Left forelimb (tissue), 1 donor: ENCODE data around the gene MYO9B.
"Not testable (repeated sequence)": the region's sequence is repeated elsewhere in the genome, so short reads cannot be mapped to it uniquely, and the experiment has no call there.

ENCODE experiments used
- DNase-seq: peaks from one replicate; pipeline ENCODE4 v3.0.0-alpha.2; 2018; ENCODE audit warnings: low spot score

The MYO9B gene

DNA sequence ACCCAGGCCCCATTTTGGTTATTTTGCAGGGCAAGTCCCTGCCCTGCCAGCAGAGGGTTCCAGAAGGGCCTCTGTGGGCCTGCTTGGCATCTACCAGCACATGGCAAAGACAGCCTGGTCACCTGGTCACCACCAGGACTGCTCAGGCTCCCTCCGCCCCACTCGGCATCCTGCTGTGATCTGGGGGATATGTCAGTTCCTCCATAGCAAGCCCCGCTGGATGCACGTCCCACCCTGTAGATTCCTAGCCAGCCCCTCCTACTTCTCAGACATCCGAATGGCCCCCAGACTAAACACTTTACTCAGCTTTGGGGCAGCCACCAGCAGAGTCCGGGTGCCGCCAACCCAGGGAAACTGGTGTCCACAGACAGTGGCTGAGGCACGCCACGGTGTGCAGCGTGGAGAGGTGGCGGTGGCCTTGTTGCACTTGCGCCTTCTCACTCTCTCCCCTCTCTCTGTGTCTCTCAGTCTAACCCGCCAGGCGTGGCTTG, 107.7 kb downstream of the MYO9B start:
- DNase-seq, result no peak

DNA sequence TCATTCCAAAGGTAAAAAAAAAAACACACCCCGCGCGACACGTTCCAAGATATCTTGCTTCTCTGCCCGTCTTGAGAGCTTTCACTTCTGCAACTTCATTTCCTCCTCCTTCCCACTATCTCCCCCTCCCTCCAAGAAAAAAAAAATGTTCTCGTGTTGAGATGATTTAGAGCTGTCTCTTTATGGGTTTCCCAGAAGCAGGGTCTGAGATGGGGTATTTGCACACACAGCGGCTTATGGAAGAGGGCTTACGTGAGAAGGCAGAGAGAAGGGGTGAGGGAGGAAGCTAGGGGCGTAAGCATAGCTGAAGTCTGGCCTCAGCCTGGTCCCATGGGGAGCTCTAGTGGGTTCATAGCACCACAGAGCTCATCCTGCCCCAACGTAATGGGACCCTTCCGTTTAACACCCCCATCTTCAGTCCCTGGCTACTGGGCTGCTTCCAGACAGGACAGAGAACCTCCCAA, 108.3 kb downstream of the MYO9B start:
- DNase-seq, result no peak

DNA sequence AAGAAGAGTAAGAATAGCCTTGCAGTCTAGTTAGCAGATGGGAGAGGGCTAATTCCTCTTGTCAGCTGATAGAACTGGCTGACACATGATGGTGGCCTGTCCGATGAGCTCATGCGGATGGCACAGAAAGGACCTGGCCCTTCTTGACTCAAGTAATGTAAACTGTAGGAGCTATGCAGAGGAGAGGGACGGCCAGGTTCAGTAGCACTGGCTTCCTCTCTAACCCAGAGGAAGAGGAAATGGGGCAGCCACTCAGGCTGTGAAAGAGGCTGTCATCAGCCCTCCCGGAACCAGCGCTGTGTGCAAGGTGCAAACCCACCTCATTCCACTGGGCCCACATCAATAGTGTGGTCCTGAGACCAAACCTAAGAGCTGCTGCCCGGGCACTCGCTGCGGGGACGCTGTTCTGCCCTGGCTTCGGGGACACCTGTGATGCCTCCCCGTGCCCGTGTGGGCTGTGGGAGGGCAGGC, 108.8 kb downstream of the MYO9B start:
- DNase-seq, result no peak

DNA sequence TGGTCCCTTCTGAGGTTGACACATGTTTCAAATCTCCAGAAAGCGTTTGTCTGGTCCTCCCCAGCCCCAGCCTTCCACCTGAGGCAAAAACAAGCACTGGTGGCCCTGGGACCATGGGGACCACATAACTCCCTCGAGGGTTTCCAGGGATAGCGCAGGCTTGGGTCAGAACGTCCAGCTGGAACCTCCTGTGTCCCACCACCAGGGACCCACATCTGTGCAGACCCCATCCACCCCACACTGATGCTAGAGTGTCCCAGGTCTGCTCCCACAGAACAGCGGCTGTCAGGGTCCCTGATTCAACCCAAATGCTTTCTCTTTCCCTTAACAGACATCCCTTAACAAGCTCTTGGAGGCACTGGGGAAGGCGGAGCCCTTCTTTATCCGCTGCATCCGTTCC, 110.0 kb downstream of the MYO9B start:
- DNase-seq, result no peak

DNA sequence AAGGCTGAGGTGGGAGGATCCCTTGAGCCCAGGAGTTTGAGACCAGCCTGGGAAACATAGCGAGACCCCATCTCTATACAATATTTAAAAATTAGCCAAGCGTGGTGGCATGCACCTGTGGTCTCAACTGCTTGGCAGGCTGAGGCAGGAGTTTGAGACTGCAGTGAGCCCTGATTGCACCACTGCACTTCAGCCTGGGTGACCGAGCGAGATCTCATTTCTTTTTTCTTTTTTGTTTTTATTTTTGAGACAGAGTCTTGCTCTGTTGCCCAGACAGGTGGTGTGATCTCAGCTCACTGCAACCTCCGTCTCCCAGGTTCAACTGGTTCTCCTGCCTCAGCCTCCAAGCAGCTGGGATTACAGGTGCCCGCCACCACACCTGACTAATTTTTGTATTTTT, 116.2 kb downstream of the MYO9B start:
- DNase-seq, result not testable (repeated sequence)

DNA sequence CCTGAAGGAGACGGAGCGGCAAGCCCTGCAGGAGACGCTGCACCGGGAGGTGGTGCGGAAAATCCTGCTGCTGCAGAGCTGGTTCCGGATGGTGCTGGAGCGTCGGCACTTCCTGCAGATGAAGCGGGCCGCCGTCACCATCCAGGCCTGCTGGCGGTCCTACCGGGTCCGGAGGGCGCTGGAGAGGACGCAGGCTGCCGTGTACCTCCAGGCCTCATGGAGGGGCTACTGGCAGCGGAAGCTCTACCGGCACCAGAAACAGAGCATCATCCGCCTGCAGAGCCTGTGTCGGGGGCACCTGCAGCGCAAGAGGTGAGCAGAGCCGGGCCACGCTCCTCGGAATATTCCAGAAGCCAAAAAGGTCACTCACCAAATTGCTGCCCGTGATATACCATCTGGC, 117.2 kb downstream of the MYO9B start:
- no peak for DNase-seq

DNA sequence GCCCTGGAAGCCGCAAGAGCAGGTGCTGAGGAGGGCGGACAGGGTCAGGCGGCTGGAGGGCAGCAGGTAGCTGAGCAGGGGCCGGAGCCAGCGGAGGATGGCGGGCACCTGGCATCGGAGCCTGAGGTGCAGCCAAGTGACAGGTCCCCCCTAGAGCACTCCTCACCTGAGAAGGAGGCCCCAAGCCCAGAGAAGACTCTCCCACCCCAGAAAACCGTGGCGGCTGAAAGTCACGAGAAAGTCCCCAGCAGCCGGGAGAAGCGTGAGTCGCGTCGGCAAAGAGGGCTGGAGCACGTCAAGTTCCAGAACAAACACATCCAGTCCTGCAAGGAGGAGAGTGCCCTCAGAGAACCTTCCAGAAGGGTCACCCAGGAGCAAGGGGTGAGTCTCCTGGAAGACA, 119.0 kb downstream of the MYO9B start:
- DNase-seq, result no peak

DNA sequence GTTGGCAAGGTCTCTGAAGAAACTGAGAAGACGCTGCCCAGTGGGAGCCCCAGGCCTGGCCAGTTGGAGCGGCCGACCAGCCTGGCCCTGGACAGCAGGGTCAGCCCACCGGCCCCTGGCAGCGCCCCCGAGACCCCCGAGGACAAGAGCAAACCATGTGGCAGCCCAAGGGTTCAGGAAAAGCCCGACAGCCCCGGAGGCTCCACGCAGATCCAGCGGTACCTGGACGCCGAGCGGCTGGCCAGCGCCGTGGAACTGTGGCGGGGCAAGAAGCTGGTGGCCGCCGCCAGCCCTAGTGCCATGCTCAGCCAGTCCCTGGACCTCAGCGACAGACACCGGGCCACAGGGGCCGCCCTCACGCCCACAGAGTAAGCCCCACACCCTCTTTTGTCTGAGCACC, 119.5 kb downstream of the MYO9B start:
- no peak for DNase-seq

DNA sequence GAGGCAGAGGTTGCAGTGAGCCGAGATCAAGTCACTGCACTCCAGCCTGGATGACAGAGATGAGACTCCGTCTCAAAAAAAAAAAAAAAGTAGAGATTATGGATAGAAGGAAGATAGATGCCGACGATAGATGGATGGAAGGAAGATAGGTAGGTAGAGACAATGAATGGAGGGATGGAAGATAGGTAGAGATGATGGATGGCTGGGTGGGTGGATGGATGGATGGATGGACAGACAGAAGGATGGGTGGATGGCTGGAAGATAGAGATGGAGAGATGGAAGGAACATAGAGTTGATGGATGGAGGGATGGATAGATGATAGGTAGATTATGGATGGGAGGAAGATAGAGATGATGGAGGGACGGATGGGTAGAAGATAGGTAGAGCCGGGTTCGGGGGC, 121.0 kb downstream of the MYO9B start:
- no peak for DNase-seq

DNA sequence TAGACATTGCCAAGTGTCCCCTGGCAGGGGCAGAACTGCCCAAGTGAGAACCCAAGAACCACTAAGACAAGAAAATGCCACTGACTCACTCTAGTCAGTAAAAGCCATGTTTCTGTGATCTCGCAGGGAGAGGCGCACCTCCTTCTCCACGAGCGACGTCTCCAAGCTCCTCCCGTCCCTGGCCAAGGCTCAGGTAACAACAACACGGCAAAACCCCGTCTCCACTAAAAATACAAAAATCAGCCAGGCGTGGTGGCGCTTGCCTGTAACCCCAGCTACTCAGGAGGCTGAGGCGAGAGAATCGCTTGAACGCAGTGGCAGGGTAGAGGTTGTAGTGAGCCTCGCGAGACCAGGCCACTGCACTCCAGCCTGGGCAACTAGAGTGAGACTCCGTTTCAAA, 122.1 kb downstream of the MYO9B start:
- no peak for DNase-seq

DNA sequence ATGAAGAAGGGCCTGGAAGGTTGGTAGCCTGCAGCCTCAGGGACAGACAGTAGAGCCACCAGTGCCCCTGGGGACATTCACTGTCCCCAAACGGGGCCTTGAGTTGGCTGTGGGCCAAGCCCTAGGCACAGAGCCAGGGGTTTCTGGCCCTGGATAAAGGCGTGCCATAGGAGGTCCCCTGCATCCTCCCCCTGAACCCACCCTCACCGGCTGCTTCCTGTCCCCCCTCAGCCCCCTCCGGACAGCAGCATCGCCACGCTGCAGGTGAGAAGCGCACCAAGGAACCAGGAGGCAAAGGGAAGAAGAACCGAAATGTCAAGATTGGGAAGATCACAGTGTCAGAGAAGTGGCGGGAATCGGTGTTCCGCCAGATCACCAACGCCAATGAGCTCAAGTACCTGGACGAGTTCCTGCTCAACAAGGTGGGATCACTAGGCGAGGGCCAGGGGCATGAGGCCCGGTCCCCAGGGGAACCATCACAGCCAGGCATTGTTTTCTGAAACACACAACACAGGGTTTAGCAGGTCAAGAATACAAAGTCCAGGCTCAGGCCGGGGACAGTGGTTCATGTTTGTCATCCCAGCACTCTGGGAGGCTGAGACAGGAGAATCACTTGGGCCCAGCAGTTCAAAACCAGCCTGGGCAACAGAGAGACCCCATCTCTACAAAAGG, 125.0 kb downstream of the MYO9B start:
- DNase-seq, result no peak

DNA sequence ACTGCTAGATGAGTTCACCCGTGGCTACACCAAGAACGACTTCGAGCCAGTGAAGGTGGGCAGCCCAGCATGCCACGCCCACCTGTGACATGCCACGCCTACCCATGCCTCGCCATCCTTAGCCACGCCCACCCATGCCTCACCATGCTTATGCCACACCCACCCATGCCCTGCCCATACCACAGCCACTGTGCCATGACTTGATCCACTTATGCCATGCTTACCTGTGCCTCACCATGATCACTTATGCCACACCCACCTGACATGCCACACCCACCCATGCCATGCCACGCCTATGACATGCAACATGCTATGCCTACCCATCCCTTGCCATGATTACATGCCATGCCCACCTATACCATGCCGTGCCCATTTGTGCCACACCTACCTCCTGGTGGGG, 126.7 kb downstream of the MYO9B start:
- no peak for DNase-seq

DNA sequence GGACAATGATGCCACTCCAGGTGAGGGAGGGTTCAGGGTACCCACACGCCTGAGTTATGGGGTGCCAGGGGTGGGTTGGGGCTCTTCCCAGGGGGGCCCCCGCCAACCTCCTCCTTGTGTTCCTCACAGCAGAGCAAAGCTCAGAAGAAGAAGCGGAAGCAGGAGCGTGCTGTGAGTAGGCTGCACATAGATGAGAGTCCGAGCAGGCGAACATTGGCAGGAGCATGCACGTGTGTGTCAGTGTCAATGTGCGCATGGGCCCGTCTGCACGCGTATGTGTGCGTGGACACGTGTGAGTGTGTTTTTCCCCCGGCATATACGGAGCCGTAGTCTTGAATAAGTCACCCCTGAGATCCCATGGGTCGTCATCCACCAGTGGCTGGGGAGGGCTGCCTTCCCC, 127.1 kb downstream of the MYO9B start:
- no peak for DNase-seq

DNA sequence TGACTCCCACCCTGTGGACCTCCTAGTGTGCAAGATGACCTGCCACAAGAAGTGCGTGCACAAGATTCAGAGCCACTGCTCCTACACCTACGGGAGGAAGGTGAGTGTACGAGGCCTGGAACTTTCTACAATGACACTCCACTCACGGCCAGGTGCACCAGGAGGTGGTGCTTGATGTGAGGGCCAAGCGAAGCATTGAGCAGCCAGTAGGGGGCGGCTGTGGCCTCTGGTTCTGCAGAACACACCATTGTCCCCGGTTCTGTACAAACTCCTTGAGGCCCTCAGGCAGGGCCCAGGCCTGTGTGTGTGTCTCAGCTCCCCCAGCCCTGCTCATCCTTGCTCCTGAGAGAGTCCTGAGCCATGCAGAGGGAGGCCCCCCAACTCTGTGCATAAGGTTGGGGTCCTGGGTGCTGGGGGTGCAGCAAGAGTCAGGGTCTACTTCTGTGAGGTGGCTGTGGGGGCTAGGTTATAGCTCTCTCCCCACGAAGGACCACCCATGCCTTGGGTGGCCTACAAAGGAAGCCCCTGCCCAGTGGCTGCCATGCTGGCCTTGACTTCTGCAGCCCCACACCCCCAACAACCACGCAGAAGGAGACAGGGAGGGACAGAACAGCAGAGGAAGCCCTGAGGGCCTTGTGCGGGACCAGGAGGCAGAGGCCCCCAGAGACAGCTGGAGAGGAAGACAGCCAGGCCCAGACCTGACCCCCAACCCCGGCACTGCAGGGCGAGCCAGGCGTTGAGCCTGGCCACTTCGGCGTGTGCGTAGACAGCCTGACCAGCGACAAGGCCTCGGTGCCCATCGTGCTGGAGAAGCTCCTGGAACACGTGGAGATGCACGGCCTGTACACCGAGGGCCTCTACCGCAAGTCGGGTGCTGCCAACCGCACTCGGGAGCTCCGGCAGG, 129.9 kb downstream of the MYO9B start:
- no peak for DNase-seq

DNA sequence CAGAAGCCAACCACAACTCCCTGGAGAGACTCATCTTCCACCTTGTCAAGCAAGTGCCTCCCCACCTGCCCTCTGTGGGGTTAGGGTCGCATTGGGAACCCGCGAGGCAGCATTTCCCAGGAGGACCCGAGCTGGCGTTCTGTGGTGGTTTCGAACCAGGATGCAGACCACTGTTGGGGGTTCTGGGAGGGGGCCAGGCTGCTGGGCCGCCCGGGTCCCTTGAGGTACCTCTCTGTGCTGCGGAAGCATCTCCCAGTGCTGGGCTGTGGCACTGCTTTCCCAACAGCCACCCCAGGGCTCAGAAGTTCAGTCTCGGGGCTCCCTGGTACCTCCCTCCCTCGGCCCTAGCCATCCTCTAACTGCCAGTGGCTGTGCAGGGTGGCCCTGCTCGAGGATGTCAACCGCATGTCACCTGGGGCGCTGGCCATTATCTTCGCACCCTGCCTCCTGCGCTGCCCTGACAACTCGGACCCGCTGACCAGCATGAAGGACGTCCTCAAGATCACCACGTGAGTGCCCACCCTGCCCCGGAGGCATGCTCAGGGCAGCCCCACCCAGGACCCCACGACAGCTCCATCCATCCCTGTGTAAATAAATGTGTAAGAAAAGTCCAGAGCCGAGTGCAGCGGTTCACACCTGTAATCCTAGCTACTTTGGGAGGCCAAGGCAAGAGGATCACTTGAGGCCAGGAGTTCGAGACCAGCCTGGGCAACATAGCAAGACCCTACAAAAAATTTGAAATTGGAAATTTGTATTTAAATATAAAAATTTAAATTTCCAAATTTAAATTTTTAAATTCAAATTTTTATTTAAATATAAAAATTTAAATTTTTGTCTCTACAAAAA, 131.4 kb downstream of the MYO9B start:
- no peak for DNase-seq

DNA sequence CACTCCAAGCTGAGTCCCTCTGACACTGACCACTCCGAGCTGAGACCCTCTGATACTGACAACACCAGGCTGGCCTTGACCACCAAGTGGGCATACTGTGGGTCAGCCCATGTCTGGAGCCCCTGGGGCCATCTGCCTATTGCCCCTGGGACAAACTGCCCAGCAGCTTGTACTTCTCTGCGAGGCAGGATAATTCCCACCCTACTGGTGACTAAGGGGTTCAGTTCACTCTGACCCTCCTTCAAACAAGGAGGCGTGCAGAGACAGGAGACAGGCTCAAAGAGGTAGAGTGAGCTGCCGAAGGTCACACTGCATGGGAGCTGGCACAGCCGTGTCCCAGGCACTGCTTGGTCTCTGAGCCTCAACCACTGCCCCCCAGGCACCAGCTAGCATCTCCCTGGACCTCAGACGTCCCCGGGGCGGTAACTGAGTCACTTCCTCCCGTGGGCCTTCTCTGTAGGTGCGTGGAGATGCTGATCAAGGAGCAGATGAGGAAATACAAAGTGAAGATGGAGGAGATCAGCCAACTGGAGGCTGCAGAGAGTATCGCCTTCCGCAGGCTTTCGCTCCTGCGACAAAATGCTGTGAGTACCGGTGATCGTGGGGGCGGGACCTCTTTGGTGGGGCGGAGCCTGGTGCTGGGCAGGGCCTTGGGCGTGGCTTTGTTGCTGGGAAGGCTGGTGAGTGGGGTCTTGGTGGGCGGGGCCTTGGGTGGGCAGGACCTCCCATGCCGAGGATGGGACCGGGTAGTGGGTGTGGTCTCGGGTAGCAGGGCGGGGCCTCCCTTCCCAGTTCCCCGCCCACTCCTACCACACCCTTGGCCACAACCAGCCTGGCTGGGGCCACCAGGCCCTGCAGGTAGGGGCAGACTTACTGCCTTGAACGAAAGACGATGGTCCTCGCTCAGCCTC, 133.8 kb downstream of the MYO9B start:
- DNase-seq, result no peak

DNA sequence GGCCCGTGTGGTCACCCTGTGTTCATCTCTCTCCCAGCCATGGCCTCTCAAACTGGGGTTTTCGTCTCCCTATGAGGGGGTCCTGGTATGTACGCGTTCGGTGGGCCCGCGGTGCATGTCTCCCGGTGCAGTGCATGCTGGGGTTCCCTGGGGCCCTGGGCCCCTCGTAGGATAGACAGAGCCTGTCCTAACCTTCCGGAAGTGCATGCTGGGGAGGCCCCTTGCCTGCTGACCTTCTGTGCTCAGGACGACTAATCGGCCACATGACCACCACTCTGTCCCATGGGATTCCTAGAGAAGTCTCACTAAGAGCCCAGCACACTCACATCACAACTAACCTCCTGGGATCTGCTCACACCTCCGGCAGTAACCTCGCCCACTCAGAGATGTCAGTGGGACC, 134.7 kb downstream of the MYO9B start:
- no peak for DNase-seq

DNA sequence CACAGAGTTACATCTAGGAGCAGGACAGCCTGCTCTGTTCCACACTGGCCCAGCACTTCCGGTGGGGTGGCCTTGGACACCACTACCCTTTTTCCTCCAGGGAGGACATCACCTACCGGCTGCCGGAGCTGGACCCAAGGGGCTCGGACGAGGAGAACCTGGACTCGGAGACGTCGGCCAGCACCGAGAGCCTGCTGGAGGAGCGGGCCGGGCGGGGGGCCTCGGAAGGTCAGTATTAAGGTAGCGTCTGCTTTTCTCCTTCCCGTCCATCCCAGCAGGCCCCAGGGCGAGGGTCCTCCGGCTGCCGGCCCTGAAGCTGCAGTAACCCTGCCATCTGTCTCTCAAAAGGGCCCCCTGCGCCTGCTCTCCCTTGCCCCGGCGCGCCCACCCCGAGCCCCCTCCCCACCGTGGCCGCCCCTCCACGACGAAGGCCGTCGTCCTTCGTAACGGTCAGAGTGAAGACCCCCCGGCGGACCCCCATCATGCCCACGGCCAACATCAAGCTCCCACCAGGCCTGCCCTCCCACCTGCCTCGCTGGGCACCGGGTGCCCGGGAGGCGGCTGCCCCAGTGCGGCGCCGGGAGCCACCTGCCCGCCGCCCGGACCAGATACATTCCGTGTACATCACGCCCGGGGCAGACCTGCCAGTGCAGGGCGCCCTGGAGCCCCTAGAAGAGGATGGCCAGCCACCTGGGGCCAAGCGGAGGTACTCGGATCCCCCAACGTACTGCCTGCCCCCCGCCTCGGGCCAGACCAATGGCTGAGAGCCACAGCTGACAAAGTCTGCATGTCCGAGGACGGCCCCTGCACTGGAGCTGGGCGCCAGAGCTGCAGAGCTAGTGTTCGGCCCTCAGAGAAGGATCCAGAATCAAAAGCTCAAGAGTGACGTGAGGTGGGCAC, 136.2 kb downstream of the MYO9B start:
- no peak for DNase-seq

DNA sequence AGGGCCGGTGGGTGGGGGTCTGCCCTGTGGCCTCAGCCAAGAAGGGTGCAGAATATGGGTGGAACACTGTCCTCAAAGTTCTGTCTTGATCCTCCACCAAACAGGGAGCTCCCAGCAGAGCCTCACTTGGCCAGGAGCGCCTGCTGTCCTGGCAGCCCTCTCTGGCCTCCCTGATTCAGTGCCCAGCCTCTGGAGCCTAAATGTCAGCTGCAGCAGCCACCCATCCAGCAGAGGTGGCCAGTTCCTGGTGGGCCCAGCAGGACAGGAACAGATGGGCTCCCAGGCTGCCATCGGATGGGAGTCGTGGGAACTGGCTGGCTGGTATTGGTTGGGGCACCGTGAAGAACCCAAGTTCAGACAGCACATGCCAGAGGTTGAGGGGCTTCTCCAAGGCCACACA, 137.8 kb downstream of the MYO9B start:
- no peak for DNase-seq

DNA sequence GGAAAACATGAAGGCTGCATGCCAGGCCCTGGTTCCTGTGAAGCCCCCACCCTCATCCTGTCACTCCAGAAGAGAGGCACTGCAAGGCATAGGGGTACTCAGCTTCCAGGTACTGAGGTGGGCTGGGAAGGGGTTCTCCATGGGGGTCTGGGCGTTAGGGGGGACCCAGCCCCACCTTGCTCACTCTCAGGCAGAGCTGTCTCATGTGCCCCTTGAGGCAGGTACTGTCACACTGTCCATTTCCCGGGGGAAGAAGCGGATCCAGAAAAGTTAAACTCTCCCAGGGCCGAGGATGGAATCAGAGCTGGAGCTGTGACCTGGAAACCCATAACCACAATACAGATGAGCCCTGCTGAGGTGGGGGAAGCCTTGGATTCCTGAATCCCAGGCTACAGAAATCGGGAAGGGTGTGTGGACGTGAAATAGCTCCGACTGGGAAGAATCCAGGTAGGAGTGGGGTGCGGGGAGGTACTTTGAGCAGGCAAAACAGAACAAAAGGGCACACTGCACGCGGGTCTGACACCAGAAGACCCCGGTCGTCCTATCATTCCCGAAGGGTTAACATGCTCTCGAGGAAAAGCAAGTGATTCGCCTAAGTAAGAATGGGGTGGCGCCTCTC, 139.0 kb downstream of the MYO9B start:
- DNase-seq, result no peak
